ENCODE data around the gene CDH1.

DNA sequence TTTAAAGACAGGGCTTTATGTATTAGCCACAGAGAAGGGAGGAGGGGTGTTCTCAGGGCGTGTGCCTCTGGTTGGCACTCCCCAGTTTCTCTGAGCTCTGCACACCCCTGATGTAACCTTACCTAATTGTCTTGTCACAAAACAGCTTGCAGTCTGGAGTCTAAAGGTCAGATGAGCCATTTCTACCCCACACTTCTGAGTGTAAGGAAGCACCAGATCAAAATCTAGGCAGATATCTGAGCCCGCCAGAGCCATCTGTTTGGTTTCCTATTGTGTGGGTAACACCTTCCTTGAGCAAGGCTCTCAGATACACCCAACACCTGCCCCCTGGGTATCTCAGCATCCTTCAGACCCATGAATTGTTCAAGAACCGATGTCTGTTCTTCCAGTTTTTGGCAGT lies 15.5 kb downstream of the CDH1 start:
- no peak for TF ChIP-seq POLR2AphosphoS5 (IDR thresholded peaks at IDR 0.05; ENCODE audit: low read depth)
- no peak for TF ChIP-seq CREB1 (CRISPR knock-in tag; IDR thresholded peaks at IDR 0.05; ENCODE audit: low read depth)
- TF ChIP-seq, protein P1, sequence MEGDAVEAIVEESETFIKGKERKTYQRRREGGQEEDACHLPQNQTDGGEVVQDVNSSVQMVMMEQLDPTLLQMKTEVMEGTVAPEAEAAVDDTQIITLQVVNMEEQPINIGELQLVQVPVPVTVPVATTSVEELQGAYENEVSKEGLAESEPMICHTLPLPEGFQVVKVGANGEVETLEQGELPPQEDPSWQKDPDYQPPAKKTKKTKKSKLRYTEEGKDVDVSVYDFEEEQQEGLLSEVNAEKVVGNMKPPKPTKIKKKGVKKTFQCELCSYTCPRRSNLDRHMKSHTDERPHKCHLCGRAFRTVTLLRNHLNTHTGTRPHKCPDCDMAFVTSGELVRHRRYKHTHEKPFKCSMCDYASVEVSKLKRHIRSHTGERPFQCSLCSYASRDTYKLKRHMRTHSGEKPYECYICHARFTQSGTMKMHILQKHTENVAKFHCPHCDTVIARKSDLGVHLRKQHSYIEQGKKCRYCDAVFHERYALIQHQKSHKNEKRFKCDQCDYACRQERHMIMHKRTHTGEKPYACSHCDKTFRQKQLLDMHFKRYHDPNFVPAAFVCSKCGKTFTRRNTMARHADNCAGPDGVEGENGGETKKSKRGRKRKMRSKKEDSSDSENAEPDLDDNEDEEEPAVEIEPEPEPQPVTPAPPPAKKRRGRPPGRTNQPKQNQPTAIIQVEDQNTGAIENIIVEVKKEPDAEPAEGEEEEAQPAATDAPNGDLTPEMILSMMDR (conservative IDR thresholded peaks at IDR 0.05; ENCODE audit: low read depth in 2 of 2) = no peak
- no peak for TF ChIP-seq EZH2 (IDR thresholded peaks at IDR 0.05; ENCODE audit: low read depth, unreplicated experiment)
- TF ChIP-seq EZH2phosphoT487 (IDR thresholded peaks at IDR 0.05; ENCODE audit: unreplicated experiment) = no peak
- TF ChIP-seq, protein P2, sequence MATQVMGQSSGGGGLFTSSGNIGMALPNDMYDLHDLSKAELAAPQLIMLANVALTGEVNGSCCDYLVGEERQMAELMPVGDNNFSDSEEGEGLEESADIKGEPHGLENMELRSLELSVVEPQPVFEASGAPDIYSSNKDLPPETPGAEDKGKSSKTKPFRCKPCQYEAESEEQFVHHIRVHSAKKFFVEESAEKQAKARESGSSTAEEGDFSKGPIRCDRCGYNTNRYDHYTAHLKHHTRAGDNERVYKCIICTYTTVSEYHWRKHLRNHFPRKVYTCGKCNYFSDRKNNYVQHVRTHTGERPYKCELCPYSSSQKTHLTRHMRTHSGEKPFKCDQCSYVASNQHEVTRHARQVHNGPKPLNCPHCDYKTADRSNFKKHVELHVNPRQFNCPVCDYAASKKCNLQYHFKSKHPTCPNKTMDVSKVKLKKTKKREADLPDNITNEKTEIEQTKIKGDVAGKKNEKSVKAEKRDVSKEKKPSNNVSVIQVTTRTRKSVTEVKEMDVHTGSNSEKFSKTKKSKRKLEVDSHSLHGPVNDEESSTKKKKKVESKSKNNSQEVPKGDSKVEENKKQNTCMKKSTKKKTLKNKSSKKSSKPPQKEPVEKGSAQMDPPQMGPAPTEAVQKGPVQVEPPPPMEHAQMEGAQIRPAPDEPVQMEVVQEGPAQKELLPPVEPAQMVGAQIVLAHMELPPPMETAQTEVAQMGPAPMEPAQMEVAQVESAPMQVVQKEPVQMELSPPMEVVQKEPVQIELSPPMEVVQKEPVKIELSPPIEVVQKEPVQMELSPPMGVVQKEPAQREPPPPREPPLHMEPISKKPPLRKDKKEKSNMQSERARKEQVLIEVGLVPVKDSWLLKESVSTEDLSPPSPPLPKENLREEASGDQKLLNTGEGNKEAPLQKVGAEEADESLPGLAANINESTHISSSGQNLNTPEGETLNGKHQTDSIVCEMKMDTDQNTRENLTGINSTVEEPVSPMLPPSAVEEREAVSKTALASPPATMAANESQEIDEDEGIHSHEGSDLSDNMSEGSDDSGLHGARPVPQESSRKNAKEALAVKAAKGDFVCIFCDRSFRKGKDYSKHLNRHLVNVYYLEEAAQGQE (IDR thresholded peaks at IDR 0.05; ENCODE audit: unreplicated experiment) = no peak
- no peak for TF ChIP-seq ZNF114 (CRISPR knock-in tag; IDR thresholded peaks at IDR 0.05)
- TF ChIP-seq ZNF331 (CRISPR knock-in tag; IDR thresholded peaks at IDR 0.05; ENCODE audit: low read depth) = no peak
- no peak for TF ChIP-seq NANOG (IDR thresholded peaks at IDR 0.05; ENCODE audit: borderline replicate concordance)

All from GM23338 (cell line).